HepG2 (cell line): Measurements from ENCODE around the gene TNFSF10. TPM values are rescaled to one million over a fixed set of nuclear protein-coding genes. Genes with fewer than 3 reads are reported as not detected.
A peak's percentile ranks its signal among the peaks of the same experiment; 100 is the strongest.

Source experiments
- ARHGAP35 ChIP-seq: sonication (generic); formaldehyde crosslinking; IDR thresholded peaks from 2 replicates; pipeline ENCODE4 v1.9.0; 2022; ENCODE audit warnings: mild to moderate bottlenecking, inconsistent platforms, moderate library complexity, missing genetic modification reagents, borderline replicate concordance
- ERF ChIP-seq: IDR thresholded peaks from 2 replicates; pipeline ENCODE4 v1.6.1; 2018; ENCODE audit warnings: missing biosample characterization, missing genetic modification reagents
- FOXJ3 ChIP-seq: sonication (generic); formaldehyde crosslinking; IDR thresholded peaks from 2 replicates; pipeline ENCODE4 v1.4.0; 2020; ENCODE audit warnings: missing genetic modification reagents, mild to moderate bottlenecking, borderline replicate concordance
- FUBP1 ChIP-seq: sonication (generic); formaldehyde crosslinking; IDR thresholded peaks from 2 replicates; pipeline ENCODE4 v1.5.1; 2020; ENCODE audit warnings: missing genetic modification reagents, mild to moderate bottlenecking, borderline replicate concordance
- GLI4 ChIP-seq: sonication (generic); formaldehyde crosslinking; IDR thresholded peaks from 2 replicates; pipeline ENCODE4 v1.5.1; 2020; ENCODE audit warnings: missing genetic modification reagents, mild to moderate bottlenecking, moderate library complexity, borderline replicate concordance
- HMGA1 ChIP-seq: sonication (generic); formaldehyde crosslinking; conservative IDR thresholded peaks from 2 replicates; pipeline ENCODE4 v1.4.0; 2020; ENCODE audit warnings: missing genetic modification reagents
- JARID2 ChIP-seq: sonication (generic); formaldehyde crosslinking; IDR thresholded peaks from 2 replicates; pipeline ENCODE4 v1.8.1; 2023; ENCODE audit warnings: missing genetic modification reagents, inconsistent platforms; ENCODE audit not compliant: insufficient replicate concordance
- KLF11 ChIP-seq: IDR thresholded peaks from 2 replicates; pipeline ENCODE4 v1.6.1; 2016; ENCODE audit warnings: missing compliant biosample characterization
- MEIS2 ChIP-seq: sonication (generic); formaldehyde crosslinking; IDR thresholded peaks from 2 replicates; pipeline ENCODE4 v1.9.0; 2021; ENCODE audit warnings: mild to moderate bottlenecking, missing genetic modification reagents
- PCBP1 ChIP-seq: fragments of 200-400 bp; formaldehyde crosslinking; IDR thresholded peaks from 2 replicates; pipeline ENCODE4 v1.6.1; 2017; ENCODE audit warnings: mild to moderate bottlenecking, low read depth, low read length, borderline replicate concordance
- REPIN1 ChIP-seq: sonication (generic); formaldehyde crosslinking; IDR thresholded peaks from 2 replicates; pipeline ENCODE4 v1.8.0; 2022; ENCODE audit warnings: missing genetic modification reagents, low read depth, mild to moderate bottlenecking, borderline replicate concordance
- RNF219 ChIP-seq: sonication (generic); formaldehyde crosslinking; IDR thresholded peaks from 2 replicates; pipeline ENCODE4 v1.5.0; 2020; ENCODE audit warnings: mild to moderate bottlenecking, missing genetic modification reagents
- SOX6 ChIP-seq, 2 experiments: fragments of 450-650 bp in 1 of 2; sonication (generic) in 1 of 2; formaldehyde crosslinking in 1 of 2; IDR thresholded peaks; 2 replicates each; pipeline versions ENCODE4 v1.4.0 to v1.6.1; 2017 to 2020; ENCODE audit warnings: antibody characterized with exemption in 1 of 2, mild to moderate bottlenecking in 1 of 2, missing genetic modification reagents in 1 of 2
- ZBTB10 ChIP-seq: sonication (generic); formaldehyde crosslinking; IDR thresholded peaks from 2 replicates; pipeline ENCODE4 v1.4.0; 2020; ENCODE audit warnings: missing genetic modification reagents, borderline replicate concordance
- ZMYM4 ChIP-seq: sonication (generic); formaldehyde crosslinking; IDR thresholded peaks from 2 replicates; pipeline ENCODE4 v1.8.1; 2023; ENCODE audit warnings: mild to moderate bottlenecking, missing genetic modification reagents
- ZNF230 ChIP-seq: sonication (generic); formaldehyde crosslinking; IDR thresholded peaks from 2 replicates; pipeline ENCODE4 v1.4.0; 2020; ENCODE audit warnings: mild to moderate bottlenecking, missing genetic modification reagents
- ZNF414 ChIP-seq: sonication (generic); formaldehyde crosslinking; IDR thresholded peaks from 2 replicates; pipeline ENCODE4 v1.5.0; 2020; ENCODE audit warnings: missing genetic modification reagents
- ZSCAN20 ChIP-seq: sonication (generic); formaldehyde crosslinking; IDR thresholded peaks from 2 replicates; pipeline ENCODE4 v1.4.0; 2020; ENCODE audit warnings: missing genetic modification reagents, mild to moderate bottlenecking, borderline replicate concordance
- polyA plus RNA-seq, 8 experiments: library from polyadenylated mRNA; depleted of rRNA in 3 of 8; stranded (reverse) in 7 of 8; unstranded in 1 of 8; fragments of >200 nt; fragmentation: Illumina TruSeq in 4 of 8; extraction: Trizol in 4 of 8; gene quantifications; 2 replicates each; pipeline versions ENCODE4 v1.2.1 to v1.2.3, GENCODE V29; 2011 to 2016; ENCODE audit warnings: low read depth in 4 of 8, missing spikeins in 1 of 8, mixed read lengths in 1 of 8; ENCODE audit not compliant: insufficient read depth in 1 of 8
- total RNA-seq, 5 experiments: library from RNA; depleted of rRNA; stranded (reverse); fragments of >200 nt; fragmentation: Illumina TruSeq; extraction: Trizol; gene quantifications; 2 replicates each; pipeline ENCODE4 v1.2.3, GENCODE V29; 2016; ENCODE audit warnings: low read depth in 1 of 5

The TNFSF10 gene
- total and polyA plus RNA-seq, 2 of the 13 experiments (the other 11 are each of a cell fraction or from before 2014, with no cell fraction given): 8.4 to 9.9 TPM

GRCh38 chr3:172516318-172517214, 6.7 kb downstream of the TNFSF10 start (continued):
- TF ChIP-seq SOX6 (IDR thresholded peaks at IDR 0.05): no peak
- TF ChIP-seq SOX6 (CRISPR knock-in tag; IDR thresholded peaks at IDR 0.05): peak; percentile 59
- no peak for TF ChIP-seq ZNF230 (CRISPR knock-in tag)
- TF ChIP-seq HMGA1 (CRISPR knock-in tag): no peak
- TF ChIP-seq ZBTB10 (CRISPR knock-in tag): no peak
- TF ChIP-seq PCBP1: no peak
- TF ChIP-seq ZMYM4 (CRISPR knock-in tag): peak; percentile 28; the same call in 1 of the 2 replicates
- TF ChIP-seq FOXJ3 (CRISPR knock-in tag): peak; percentile 54; the same call in 1 of the 2 replicates
- 0 out of 2 replicates have a peak, but pooled peaks have one; percentile 34 for TF ChIP-seq REPIN1
- TF ChIP-seq ZSCAN20: no peak
- no peak for TF ChIP-seq KLF11 (CRISPR knock-in tag)
- TF ChIP-seq MEIS2 (CRISPR knock-in tag): peak; percentile 33; the same call in 1 of the 2 replicates
- no peak for TF ChIP-seq JARID2 (CRISPR knock-in tag)
- TF ChIP-seq GLI4: no peak
- 0 out of 2 replicates have a peak, but pooled peaks have one; percentile 21 for TF ChIP-seq ZNF414
- no peak for TF ChIP-seq ARHGAP35 (CRISPR knock-in tag)
- no peak for TF ChIP-seq ERF
- TF ChIP-seq FUBP1 (CRISPR knock-in tag): no peak
- TF ChIP-seq RNF219 (CRISPR knock-in tag): no peak
